CD4-positive, alpha-beta T cell treated with Interleukin-6 at 100 ng/mL for 8 hours (primary cell): Measurements from ENCODE around the gene SCYL2.
"Not testable (repeated sequence)": the region's sequence is repeated elsewhere in the genome, so short reads cannot be mapped to it uniquely, and the experiment has no call there.

Source experiments
- DNase-seq: peaks from one replicate; pipeline ENCODE4 v3.0.0-alpha.2; 2020; ENCODE audit warnings: mixed read lengths, low spot score

SCYL2 gene

GRCh38 chr12:100265732-100266584 lies 1.0 kb upstream of the SCYL2 start:
- DNase-seq, result no peak

GRCh38 chr12:100266585-100266834 lies 467 bp upstream of the SCYL2 start:
- DNase-seq, result peak; percentile 89

GRCh38 chr12:100267603-100268281 lies 765 bp downstream of the SCYL2 start:
- peak; percentile 2 for DNase-seq

GRCh38 chr12:100268835-100269564 lies 2.0 kb downstream of the SCYL2 start:
- DNase-seq, result no peak

- DNase-seq, result no peak
Observed at GRCh38 chr12:100273782-100274181, 6.8 kb downstream of the SCYL2 start.

GRCh38 chr12:100274291-100274690 lies 7.3 kb downstream of the SCYL2 start:
- DNase-seq, result no peak

GRCh38 chr12:100279159-100279558 lies 12.2 kb downstream of the SCYL2 start:
- DNase-seq, result no peak

GRCh38 chr12:100279607-100280244 lies 12.7 kb downstream of the SCYL2 start:
- no peak for DNase-seq

- DNase-seq, result not testable (repeated sequence)
Observed at GRCh38 chr12:100284556-100284955, 17.6 kb downstream of the SCYL2 start.

GRCh38 chr12:100289038-100289437 lies 22.1 kb downstream of the SCYL2 start:
- no peak for DNase-seq

- no peak for DNase-seq
Observed at GRCh38 chr12:100290016-100290415, 23.0 kb downstream of the SCYL2 start.

- DNase-seq, result no peak
Observed at GRCh38 chr12:100293017-100293416, 26.0 kb downstream of the SCYL2 start.

- DNase-seq, result not testable (repeated sequence)
Observed at GRCh38 chr12:100294366-100294765, 27.4 kb downstream of the SCYL2 start.

- DNase-seq, result no peak
Observed at GRCh38 chr12:100295764-100296555, 29.0 kb downstream of the SCYL2 start.

- DNase-seq, result no peak
Observed at GRCh38 chr12:100302081-100302480, 35.1 kb downstream of the SCYL2 start.

GRCh38 chr12:100303831-100304230 lies 36.9 kb downstream of the SCYL2 start:
- no peak for DNase-seq

- not testable (repeated sequence) for DNase-seq
Observed at GRCh38 chr12:100304334-100304733, 37.4 kb downstream of the SCYL2 start.

GRCh38 chr12:100308138-100308537 lies 41.2 kb downstream of the SCYL2 start:
- not testable (repeated sequence) for DNase-seq

GRCh38 chr12:100311317-100311716 lies 44.3 kb downstream of the SCYL2 start:
- DNase-seq, result no peak

GRCh38 chr12:100317371-100317770 lies 50.4 kb downstream of the SCYL2 start:
- no peak for DNase-seq

- DNase-seq, result no peak
Observed at GRCh38 chr12:100324498-100324897, 57.5 kb downstream of the SCYL2 start.

GRCh38 chr12:100326208-100326607 lies 59.2 kb downstream of the SCYL2 start:
- DNase-seq, result no peak
